COLO668 (cell line): ENCODE results near the gene CIB4.

Experiments
- DNase-seq: peaks from one replicate; lab custom pipeline; 2025; ENCODE audit not compliant: unreplicated experiment; lab: John Stamatoyannopoulos, UW

The CIB4 gene

GRCh38 chr2:26532301-26533250 is 108.6 kb downstream of the CIB4 start:
- no peak for DNase-seq
